Ovary (tissue), 9 donors: ENCODE measurements around the gene TMEFF1. TPM values are rescaled to one million over a fixed set of nuclear protein-coding genes. Genes with fewer than 3 reads are reported as not detected.

ENCODE experiments used
- DNase-seq, 5 donors: peaks; one replicate each; pipeline ENCODE4 v3.0.0-alpha.2; 2019 to 2020
- H3K27ac ChIP-seq, 2 donors: fragments of 200-600 bp; one replicate each; pipeline versions ENCODE4 v1.5.1 to v1.8.0; 2019 to 2022
- H3K27me3 ChIP-seq: fragments of 200-600 bp; one replicate; pipeline ENCODE4 v1.8.0; 2022
- H3K36me3 ChIP-seq: fragments of 200-600 bp; sonication (generic); one replicate; pipeline ENCODE4 v1.5.1; 2019
- H3K4me1 ChIP-seq: one replicate; pipeline ENCODE4 v1.8.1; 2013; ENCODE audit warnings: mild to moderate bottlenecking, moderate library complexity; ENCODE audit not compliant: insufficient read depth
- H3K4me3 ChIP-seq: fragments of 200-600 bp; sonication (generic); one replicate; pipeline ENCODE4 v1.5.1; 2017
- H3K9me3 ChIP-seq, 2 donors: fragments of 200-600 bp in 1 of 2; sonication (generic) in 1 of 2; one replicate each; pipeline versions ENCODE4 v1.5.1 to v1.8.1; 2013 to 2019; ENCODE audit warnings: mild to moderate bottlenecking in 1 of 2, moderate library complexity in 1 of 2
- EP300 ChIP-seq: sonication (generic); formaldehyde crosslinking; IDR thresholded peaks from one replicate; pipeline ENCODE4 v1.6.1; 2017; ENCODE audit warnings: antibody characterized with exemption
- POLR2A ChIP-seq: fragments of 450-650 bp; IDR thresholded peaks from one replicate; pipeline ENCODE4 v1.6.1; 2017; ENCODE audit warnings: antibody characterized with exemption, mild to moderate bottlenecking, moderate library complexity
- WGBS, 3 donors: extraction: QIAGEN DNeasy Blood & Tissue Kit in 1 of 3; methylation state at CpG; one replicate each; pipeline versions ENCODE4 v1.1.5 to v1.1.7; 2013 to 2017; 5-methylcytosine and 5-hydroxymethylcytosine counted together
- intact Hi-C, 4 donors: fragments of 100-400 bp; cut with DNase I; formaldehyde crosslinking; loops; one replicate each; pipeline versions ENCODE4 v1.11.0 to v1.15.1; 2022 to 2023
- polyA plus RNA-seq, 2 donors: library from polyadenylated mRNA; stranded (reverse); fragments of 200-250 nt in 1 of 2; fragments of 350-450 nt in 1 of 2; fragmentation: Illumina TruSeq in 1 of 2; extraction: RNeasy Lipid Tissue Mini Kit (QIAGEN cat#74804) in 1 of 2; gene quantifications; one replicate each; pipeline ENCODE4 v1.2.3, GENCODE V29; 2013 to 2014
- total RNA-seq, 7 donors: library from RNA; depleted of rRNA in 2 of 7; stranded (reverse); fragments of >200 nt in 2 of 7; fragmentation: NEBNext Ultra II Directional in 3 of 7; extraction: Animal tissue kit (Norgen Biotek cat#: 25700) in 3 of 7; gene quantifications; one replicate each; pipeline versions ENCODE4 v1.1.0 to v1.2.4, GENCODE V29; 2016 to 2023
- TF ChIP-seq, protein P1 (sequence below), 3 donors: fragments of 450-650 bp in 2 of 3; fragments of 200-600 bp in 1 of 3; IDR thresholded peaks; one replicate each; pipeline versions ENCODE4 v1.5.1 to v1.8.0; 2016 to 2022; ENCODE audit warnings: antibody characterized with exemption in 3 of 3, mild to moderate bottlenecking in 1 of 3
- donor health status: DM: no; HTN: no; CAD: no; lungs with moderate emphysema.
- donor health status: DM: no; HTN: no; CAD: no.
- donor health status: Bipolar disorder and iron deficiency.
- donor health status: DM: yes; HTN: yes; CAD: no.
- donor health status: DM: no; HTN: no; CAD: no.
- donor health status: DM: yes; HTN: yes; CAD: no.

The TMEFF1 gene
- total and polyA plus RNA-seq, 9 donors: 0.10 to 1.2 (median 0.76) TPM; not detected in 2

DNA sequence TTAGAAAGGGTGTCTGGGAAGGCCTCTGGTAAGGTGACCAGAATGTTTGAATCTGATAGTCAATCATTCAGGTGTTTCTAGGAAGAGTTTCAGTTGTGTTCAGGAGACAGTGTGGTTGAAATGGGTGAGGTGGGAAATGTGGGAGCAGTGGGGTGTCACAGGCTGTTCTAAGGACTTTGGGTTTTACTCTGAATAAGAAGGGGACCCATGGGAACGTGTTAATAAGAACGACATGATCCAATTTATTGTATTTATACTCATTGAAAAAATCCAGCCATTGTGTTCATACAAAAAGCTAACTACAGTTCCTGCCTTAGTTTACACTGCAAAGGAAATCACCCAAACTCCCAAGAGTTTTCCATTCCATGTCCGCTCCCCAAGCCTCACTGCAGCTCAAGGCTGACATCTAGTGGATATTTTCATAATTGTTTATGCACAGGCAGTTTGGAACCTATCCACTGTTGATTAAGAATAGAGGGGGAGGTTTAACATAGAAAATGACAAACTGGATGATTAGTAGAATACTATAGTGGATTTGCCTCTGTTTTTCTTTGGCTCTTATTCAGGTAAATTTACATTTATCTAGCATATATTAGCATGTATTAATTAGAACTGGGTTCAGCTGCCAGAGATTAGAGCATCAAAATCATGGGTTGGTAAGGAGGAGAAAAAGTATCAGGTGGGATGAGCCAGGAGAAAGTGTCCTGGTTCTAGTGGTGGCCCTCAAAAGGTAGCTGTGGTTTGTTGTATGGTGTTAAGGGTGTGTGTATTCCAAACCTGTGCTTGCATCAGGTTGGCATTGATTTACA is 122.6 kb downstream of the TMEFF1 start:
- TF ChIP-seq, protein P1, sequence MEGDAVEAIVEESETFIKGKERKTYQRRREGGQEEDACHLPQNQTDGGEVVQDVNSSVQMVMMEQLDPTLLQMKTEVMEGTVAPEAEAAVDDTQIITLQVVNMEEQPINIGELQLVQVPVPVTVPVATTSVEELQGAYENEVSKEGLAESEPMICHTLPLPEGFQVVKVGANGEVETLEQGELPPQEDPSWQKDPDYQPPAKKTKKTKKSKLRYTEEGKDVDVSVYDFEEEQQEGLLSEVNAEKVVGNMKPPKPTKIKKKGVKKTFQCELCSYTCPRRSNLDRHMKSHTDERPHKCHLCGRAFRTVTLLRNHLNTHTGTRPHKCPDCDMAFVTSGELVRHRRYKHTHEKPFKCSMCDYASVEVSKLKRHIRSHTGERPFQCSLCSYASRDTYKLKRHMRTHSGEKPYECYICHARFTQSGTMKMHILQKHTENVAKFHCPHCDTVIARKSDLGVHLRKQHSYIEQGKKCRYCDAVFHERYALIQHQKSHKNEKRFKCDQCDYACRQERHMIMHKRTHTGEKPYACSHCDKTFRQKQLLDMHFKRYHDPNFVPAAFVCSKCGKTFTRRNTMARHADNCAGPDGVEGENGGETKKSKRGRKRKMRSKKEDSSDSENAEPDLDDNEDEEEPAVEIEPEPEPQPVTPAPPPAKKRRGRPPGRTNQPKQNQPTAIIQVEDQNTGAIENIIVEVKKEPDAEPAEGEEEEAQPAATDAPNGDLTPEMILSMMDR (IDR thresholded peaks at IDR 0.05): peak; percentile 57 to 75 (median 63)
- no peak for TF ChIP-seq POLR2A
- DNase-seq: peak in 1 of 5 donors; percentile 20
- intact Hi-C loops: loop anchor here in 1 of 4 donors (10.0 kb wide), 1 partner anchor 1411 kb away; no protein-coding TSS in a partner anchor

DNA sequence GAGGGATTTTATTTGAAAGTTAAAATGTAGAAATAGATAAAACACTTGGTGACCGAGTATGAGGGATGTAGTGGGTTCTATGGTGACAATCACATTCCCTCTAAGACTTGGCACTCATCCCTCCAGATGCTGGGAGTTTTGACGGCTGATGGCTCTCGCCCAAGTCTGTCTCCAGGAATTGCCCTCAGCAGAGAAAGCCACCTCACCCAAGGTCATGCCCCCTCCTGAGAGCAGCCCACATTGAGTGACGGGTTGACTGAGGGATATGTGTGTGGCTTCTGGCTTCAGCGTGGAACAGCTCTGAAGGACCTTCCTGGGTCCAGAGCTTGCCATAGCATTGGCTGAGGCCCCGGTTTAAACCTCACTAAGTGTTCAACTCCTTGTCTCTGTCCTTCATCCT is 124.3 kb downstream of the TMEFF1 start:
- no peak for TF ChIP-seq EP300
- TF ChIP-seq POLR2A: no peak
- TF ChIP-seq, protein P1 (IDR thresholded peaks at IDR 0.05): no peak
- no peak for DNase-seq
- intact Hi-C loops: loop anchor here in 1 of 4 donors (10.0 kb wide), 1 partner anchor 1412 kb away; no protein-coding TSS in a partner anchor
- Histone ChIP-seq H3K4me3 (no peak overlapping the region), H3K9me3 (no peaks in the 10 kb centered on the region), H3K36me3 (no peaks in the 10 kb centered on the region), H3K27ac (no peak overlapping the region), H3K27me3 (no peaks in the 10 kb centered on the region), H3K4me1 (peaks cover 3% of the 10 kb centered on the region)
- WGBS, 3 donors: 21 to 33% (median 26%) methylated on average over 6 of the region's 6 CpGs

More for the DNA sequence above, 122.6 kb downstream of the TMEFF1 start:
- no peaks in the 10 kb centered on the region for H3K36me3 ChIP-seq
- peaks cover 3% of the 10 kb centered on the region for H3K4me1 ChIP-seq
- WGBS, 3 donors: 12 to 17% (median 13%) methylated on average over 3 of the region's 3 CpGs
- no peaks in the 10 kb centered on the region for H3K27me3 ChIP-seq
- H3K4me3 ChIP-seq: no peak overlapping the region
- no peaks in the 10 kb centered on the region for H3K9me3 ChIP-seq
- H3K27ac ChIP-seq: no peak overlapping the region

DNA sequence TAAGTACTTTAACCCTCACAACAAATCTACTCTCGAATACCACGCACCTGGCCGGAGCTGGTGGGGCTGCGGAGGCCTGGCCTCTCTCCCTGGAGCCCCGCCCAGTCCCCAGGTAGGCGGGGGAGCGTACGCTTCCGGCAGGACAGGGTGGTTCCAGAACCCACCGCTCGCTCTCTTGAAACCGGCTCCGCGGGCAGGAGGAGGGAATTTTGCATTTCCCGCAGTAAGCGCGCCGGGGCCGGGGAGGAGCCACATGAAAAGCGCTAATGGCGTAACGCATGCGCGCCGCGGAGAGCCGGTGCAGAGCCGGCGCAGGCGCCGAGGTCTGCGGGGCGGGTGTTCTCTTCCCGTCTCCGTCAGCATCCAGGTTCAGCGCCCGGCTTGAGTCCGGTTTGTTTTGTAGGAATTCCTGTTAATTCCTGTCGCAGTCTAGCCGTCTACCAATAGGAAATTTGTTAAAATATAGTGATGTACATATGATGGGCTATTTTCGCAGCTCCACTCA is 125.7 kb downstream of the TMEFF1 start:
- WGBS, 3 donors: 1% methylated on average over 41 of the region's 41 CpGs
- H3K27me3 ChIP-seq: no peaks in the 10 kb centered on the region
- H3K4me3 ChIP-seq: peak overlapping the region; percentile 26
- peaks cover 3% of the 10 kb centered on the region for H3K4me1 ChIP-seq
- no peak overlapping the region for H3K27ac ChIP-seq
- TF ChIP-seq POLR2A (no peak), EP300 (no peak)
- TF ChIP-seq, protein P1 (IDR thresholded peaks at IDR 0.05): no peak
- intact Hi-C loops: loop anchor here in 1 of 4 donors (10.0 kb wide), 1 partner anchor 1414 kb away; no protein-coding TSS in a partner anchor
- DNase-seq: peak; percentile 72 to 89 (median 82)
- H3K36me3 ChIP-seq: no peaks in the 10 kb centered on the region
- no peaks in the 10 kb centered on the region for H3K9me3 ChIP-seq

DNA sequence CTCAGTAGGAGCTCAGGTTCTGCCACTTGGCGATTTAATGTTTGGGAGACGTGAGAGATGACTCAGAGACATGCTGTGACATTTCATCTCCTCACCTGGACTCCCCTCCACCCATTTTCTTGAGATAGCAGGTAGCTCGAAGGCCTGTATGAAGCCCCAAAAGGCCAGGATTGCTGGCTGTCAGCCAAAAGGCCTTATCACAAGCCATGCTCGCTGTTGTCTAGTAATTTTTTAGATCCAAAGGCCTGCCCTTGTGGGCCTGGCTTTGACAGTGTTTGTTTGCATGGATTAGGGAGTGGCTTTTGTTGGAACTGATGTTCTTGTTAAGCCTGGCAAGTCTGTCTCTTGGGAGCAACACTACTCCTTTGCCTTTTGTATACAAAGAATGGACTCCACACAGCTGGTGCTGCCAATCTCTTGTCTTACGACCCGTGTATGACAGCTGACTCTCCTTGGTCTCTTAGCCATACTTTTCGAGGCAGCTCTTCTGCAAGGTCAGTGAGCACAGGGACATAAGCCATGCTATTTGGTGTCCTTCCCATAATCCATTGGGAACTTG is 127.7 kb downstream of the TMEFF1 start:
- 74 to 84% (median 75%) methylated on average over 7 of the region's 7 CpGs for WGBS, 3 donors
- intact Hi-C loops: no loop called here

More for the DNA sequence above, 127.7 kb downstream of the TMEFF1 start:
- DNase-seq: no peak
- TF ChIP-seq EP300: no peak
- TF ChIP-seq POLR2A: no peak
- TF ChIP-seq, protein P1 (IDR thresholded peaks at IDR 0.05): no peak
- Histone ChIP-seq H3K4me1 (peaks cover 3% of the 10 kb centered on the region), H3K36me3 (no peaks in the 10 kb centered on the region), H3K27ac (no peak overlapping the region), H3K9me3 (no peaks in the 10 kb centered on the region), H3K4me3 (no peak overlapping the region), H3K27me3 (no peaks in the 10 kb centered on the region)
